Measurements from ENCODE around the gene PRSS22.

- TF ChIP-seq CTCF (IDR thresholded peaks at IDR 0.05; ENCODE audit: insufficient read depth, low read length, poor library complexity, severe bottlenecking) (no peak), EZH2phosphoT487 (conservative IDR thresholded peaks at IDR 0.05; ENCODE audit: low read length) (no peak)
Measured at GRCh38 chr16:2816751-2817339, 41.1 kb downstream of the PRSS22 start, which contains the start of gene PRSS21.

Measured in SU-DHL-6 (cell line).